Activated gamma-delta T cell treated with Interleukin-2 at 50 U/mL for 16 hours (primary cell): ENCODE results near the gene ZBTB16.

Experiments
- DNase-seq: peaks from one replicate; pipeline ENCODE4 v3.0.0-alpha.2; 2020

Gene ZBTB16

DNA sequence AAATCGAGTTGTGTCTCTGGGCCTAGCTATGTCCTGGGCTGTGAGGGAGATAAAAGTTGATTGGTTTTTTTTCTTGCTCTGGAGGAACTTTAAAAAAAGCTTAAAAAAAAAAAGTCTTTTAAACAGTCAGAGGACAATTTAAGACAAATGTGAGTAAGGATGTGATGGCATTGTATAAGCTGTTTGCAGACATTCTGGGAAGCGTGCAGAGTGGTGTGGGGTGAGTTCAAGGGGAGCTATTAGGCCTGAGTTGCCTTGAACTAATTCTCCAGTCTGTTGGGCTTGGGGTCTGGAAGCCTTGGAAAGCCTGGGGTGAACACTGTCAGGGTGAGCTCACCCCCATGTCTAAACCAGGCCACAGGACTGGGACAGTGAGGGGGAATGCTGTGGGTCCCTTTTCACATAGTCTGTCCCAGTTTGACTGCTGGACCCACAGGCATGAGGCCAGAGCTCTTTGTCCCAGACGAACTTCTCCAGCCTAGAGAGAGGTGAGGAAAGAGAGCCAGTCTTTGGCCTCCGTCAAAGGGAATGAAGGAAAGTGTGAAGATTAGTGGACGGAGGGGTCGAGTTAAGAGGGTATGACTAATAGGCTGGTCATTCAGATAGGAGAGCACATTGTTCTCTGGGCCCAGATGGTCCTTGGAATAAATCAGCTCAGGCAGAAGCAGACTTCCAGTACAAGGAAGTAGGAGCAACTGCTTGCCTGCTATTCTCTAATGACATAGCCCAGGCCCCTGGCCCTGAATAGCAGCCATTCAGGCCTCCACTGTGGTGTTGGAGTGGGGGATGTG, 160.2 kb downstream of the ZBTB16 start:
- DNase-seq, result no peak

DNA sequence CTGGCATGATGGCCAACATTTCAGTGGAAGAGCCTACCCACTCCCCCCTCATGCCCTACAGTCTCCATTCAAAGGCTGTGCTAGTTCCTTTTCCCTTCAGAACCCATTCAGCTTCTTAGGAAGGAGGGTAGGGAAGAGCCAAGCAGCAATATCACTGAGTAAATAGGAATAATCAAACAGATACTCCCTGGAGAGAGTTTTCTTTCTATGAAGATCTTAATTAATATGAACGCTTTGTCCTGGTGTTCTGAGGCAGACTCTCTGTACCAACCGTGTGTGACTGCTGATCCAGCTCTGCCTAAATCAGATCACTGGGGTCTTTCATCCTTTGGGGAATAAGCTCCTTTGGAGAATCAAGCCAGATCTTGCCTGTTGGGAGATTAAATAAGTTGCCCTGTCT, 161.5 kb downstream of the ZBTB16 start:
- no peak for DNase-seq

DNA sequence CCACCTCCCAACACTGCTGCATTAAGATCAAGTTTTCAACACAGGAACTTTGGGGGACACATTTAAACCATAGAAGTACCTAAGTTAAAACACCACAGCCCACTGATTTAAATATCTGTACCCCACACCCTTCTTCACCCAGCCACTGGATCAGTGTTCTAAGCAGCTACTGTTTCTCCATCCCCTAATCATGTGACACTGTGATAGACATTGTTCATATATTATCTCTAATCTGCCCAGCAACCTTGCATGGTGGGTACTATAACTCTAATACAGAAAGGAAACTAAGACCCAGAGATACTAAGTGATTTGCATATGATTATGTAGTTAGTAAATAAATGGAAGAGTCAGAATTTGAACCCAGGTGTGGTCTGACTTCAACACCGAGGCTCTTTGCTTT, 166.2 kb downstream of the ZBTB16 start:
- DNase-seq, result no peak

DNA sequence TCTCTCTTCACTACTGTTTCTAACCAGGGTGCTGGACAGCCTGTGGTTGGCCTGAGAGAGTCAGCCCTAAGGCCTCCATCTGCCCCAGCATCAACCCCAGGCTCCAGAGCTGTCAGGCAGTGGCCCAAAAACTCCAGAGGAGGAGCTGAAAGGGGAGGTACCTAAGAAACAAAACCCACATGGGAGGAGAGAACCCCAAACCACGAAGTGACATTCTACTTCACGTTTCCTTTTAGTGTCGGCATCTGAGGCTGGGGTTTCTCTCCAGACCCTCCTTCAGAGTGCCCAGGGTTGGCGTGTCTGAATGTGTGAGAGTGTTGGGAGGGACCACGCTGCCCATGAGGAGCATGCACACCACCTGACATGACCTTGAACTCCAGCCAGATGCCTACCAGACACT, 166.8 kb downstream of the ZBTB16 start:
- no peak for DNase-seq

DNA sequence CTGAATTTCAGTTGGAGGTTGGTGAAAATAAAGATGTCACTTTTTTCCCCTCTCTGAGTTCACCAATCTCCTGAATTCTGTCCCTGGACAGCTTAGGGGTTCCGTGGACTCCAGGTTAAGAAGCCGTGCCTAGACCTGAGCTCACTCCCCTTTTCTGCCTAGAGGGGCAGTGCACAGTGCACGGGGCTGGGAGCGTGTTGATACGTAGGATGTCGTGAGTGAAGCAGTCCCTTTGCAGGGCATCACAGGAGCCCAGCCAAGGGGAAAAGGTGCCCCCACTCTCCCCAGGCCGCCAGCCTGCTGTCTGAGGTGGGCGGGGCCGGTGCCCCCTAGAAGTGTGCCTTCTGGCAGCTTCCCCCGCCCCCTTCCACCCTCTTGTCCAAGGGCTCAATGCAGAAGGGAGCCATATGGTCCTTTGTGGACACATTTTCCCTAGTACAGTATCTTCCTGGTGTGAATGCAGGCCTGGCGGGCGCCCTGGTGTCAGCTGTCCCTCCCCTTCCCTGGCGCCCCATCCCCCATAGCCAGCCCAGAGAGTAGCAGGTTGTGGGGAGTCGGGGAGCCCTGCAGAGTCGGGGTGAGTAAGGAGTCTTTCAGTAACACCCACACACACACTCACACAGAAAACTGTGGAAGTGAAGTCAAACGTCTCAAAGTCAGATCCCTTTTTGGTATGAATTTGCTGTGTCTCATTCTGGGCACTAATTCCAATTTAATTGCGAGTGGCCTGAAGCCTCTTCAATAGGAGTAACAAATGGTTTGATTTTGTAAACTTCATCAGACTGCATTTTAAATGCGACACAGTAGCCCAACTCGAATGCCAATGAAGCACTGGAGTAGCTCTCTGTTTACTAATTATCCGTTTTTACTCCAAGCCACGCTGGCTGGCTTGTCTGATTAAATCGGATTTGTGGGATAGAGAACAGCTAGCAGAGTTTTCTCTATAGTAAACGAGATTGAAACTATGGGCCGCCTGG, 169.2 kb downstream of the ZBTB16 start:
- no peak for DNase-seq

DNA sequence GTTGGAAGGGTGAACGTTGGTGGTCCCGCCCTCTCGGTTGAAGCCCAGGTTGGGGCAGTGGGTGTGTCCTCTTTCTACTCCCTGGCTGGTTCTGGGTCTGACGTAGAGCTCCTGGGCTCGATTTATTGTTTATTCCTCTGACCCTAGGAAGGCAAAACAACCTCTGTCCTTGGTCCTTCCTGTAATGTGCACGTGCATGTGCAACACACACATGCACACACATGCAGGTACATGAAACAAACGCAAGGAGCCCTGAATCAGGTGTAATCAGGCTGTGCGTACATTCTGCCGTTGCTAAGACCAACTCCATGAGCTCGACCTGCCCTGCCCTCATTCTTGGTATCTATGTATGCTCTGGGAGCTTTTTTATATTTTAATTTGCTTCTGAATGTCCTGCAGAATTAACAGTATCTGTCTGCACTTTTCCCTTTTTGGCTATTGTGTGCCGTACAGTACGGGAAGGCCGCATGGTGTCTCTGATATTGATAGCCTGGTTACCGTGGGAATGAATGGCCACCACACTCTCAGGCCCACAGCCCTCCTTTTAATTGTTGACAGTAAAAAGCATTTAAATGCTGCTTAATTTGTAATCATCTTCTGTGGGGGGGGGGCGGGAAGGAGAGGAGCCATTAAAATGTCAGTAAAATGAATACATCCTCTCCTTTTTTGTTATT, 170.7 kb downstream of the ZBTB16 start:
- DNase-seq, result no peak

DNA sequence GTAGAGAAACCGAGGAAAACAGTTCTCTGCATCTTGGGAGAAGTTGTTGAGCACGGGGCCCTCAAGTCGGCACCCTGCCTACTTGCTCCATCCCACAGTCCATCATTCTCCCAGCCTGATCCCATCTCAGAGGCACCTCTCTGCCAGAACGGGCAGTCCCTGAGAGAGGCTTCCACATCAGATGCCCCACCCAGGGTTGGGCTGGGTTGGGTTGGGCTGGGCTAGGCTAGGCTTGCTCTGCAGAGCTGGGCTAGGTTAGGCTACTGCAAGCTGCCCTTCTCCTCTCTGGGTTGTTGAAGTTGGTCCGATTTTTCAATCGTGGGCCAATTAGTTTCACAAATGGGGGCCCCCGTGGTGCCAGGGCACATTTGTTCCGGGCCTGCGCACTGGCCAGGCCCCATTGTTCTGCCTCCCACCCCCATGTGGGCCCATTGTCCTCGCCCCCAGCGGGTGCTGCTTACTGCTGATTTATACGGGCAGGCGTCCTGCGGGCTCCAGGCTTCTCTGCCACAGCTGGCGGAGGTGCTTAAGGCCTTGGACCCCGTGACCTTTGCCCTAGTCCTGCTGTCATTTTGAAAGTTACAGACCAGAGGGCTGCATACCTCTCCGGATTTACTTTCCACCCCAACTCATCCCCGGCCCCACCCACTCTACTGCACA, 173.0 kb downstream of the ZBTB16 start:
- no peak for DNase-seq

DNA sequence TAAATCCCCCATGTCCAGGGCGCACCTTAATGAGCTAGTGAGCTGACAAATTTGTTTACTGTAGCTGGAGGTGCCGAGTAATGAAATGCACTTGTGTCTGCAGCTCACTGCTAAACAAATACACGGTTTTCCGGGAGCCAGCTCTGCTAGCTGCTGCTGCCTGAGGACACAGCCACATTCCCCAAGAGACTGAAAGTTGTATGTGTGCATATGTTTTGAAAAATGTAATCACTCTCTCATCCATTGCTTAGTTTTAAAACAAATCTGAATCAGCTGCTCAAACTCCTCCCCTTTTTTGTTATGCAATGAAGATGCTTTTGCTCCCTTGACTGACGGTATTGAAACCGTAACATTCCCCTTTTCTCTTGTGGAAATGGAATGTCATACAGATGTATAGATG, 174.2 kb downstream of the ZBTB16 start:
- no peak for DNase-seq

DNA sequence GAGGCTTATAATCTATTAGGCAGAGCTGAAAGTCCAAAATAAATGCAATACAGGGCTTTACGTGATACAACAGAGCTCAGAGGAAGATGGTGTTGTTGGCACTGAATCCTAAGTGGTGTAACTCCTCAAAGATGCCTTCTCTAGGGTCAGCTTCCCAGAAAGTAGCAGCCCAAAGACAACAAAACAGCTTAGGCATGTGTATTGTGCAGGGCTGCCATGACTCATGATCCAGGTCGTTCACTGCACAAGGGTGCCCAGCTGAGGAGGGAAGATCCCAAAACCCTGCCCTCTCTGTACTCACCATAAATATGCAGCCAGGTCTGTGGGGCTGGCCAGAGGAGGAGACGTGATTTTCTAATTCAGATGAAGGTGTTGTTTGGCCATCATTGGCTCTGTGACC, 177.3 kb downstream of the ZBTB16 start:
- DNase-seq, result no peak

DNA sequence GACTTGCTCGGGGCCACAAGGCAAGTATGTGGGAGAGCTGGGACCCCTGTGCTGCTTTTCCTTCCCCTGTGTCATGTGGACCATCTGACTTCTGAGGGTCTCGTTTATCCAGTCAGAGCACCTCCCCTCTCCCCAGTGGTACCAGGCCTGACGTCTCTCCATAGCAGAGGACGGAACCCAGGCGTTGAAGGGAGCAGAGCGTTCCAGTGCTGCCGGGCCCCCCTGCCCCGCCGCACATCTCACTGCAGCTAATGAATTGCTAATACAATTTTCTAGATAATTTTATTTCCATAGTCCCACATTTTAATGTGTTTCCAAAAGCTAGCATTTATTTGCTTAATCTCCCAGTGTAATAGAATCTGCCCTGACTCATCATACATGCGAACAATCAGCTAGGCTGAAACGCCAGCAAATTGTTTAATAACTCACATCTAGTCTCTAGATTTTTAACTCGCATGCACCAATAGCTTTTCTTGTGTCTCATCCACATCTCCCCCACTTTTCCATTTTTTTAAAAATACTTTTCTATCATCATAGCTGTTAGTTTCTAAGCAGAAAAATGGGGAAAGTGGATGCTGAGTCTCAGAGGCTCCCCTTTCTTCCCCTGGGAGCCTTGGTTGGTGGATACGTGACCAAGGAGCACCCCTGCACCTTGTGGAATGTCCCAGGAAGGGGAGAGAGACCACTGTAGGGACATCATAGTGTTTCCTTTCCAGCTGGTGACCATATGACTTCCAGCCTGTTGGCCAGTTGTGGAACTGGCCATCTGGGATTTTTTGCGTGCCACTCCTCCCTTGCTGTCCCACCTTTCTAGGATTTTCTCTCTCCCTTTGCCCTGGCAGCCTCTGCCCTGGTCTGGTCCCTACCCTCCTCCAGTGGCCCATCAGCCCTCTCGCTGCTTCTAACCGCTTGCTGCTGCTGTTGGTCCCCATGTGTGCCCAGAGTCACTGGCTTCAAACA, 178.1 kb downstream of the ZBTB16 start:
- no peak for DNase-seq

DNA sequence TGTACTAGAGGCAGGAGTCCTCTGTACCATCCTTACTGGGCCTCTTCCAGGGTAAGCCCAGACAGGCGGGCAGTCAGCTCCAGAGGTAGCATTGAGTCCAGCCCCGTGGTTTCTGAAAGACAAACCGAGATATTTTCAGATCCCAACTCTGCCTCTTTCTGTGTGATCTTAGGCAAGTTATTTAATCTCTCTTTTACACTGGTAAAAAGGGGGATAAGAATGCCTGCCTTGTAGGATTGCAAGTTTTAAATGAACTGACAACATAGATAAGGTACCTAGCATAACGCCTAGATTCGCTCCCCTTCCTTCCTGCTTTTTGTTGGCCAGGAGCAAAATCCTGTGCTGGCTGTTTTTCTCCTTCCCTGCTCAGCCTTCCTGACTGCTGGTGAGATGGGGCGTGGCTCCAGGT, 180.2 kb downstream of the ZBTB16 start:
- DNase-seq, result no peak

DNA sequence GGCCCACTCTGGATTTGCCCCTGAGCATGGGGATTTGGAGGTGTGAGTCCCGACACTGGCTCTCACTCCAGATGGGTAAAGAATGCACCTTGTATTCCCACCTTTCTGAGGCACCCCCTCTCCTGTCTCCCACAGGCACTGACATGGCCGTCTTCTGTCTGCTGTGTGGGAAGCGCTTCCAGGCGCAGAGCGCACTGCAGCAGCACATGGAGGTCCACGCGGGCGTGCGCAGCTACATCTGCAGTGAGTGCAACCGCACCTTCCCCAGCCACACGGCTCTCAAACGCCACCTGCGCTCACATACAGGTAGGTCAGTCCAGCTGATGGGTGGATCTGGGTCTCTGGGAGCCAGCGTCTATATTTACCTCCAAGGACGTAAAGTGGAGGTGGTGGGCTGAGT, 182.5 kb downstream of the ZBTB16 start:
- no peak for DNase-seq

DNA sequence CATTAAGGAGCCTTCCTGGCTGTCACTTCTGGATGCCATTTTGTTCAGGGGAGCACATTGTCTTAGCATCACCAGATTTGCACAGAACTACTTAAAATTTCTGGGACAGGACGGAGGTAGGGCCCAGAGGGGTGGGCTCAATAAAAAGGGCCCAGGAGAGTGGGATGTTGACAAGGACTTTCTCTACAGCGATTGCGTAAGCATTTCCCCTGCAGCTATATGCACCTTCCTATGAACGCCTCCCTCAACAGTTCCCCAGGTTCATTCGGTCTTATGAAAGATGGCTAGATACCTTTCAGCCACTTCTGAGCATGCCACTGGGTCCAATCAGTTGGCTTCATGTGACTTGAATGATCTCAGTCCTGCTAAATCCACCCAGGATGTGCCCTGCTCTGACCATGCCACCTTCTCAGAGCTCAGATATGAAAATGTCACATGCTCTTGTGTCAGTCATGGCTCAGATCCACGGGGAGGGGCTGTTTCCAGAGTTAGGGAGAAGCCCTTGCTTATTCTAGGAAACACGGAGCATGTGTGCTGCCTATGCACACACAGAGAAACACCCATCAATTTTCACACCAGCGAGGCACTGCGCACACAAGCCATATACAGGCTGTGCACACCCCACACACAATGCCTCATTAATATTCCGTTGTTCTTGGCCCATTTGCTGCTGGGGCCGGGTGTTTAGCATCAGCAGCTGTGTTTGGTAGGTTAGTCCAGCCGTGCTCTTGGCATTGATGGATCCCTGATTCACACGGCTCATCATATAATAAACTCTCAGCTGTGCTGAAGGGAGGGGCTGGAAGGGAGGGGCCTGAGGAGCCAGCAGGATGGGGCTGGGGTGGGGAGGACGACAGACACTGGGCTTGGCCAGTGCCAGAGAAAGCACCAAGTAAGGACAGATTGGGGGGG, 184.2 kb downstream of the ZBTB16 start:
- no peak for DNase-seq

DNA sequence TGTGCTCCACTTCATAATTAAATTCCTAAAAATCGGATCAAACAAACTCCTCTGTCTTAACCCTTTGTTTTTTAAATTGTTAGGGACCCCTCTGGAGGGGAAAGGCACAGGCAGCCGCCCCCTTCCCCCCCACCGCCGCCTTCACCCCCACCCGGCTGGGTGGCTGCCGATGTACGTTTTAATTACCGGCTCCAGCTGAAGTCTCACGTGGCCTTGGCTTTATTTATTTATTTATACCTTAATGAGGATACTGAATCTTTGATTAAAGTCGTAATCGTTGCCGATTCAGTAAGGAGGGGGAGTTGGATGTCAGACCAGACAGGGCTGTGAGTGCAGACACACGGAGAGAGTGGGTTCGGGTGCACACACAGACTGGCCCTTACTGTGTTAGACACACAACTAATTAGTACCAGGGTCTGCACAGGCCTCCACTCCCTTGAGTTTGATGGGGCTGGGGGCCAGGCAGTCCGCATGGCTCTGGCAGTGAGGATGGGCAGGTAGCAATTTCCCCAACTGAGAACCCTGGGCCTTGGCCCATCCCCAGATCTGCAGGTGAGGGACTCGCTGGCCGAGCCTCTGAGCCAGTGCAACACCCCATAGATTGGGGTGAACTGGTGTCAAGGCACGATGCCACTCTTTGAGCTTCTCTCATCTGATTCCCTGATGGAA, 185.3 kb downstream of the ZBTB16 start:
- DNase-seq, result no peak

DNA sequence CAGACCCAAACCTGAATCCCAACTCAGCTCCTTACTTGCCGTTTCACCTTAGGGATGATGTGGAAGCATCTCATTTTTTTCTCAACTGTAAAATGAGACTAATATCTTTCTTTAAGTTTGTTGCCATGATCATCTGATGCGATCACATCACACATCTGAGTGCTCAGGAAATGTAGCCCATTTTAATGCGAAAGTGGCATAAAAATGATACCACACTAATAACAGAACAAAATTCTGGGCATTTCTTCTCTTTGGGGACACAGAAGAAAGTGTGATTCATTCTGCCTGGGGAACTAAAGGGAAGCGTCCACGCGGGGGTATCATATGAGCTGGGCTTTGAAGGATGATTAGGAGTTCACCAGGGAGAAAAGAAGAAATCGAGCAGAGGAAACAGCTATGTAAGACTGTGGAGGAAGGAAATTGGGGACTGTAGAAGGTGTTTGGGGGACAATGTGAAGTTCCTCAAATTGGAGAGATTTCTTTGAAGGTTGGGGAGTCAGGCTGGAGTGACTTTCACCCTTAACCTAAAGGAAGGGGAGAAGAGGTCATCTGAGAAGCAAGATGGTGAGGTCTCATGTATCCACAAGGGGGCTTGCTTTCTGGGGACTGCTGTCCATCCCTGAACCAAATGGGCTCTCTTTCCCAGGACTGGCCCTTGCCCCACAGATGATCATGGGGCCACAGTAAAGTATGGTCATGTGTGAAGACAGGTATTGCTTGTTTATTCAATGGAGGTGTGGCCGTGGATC, 187.0 kb downstream of the ZBTB16 start:
- no peak for DNase-seq

DNA sequence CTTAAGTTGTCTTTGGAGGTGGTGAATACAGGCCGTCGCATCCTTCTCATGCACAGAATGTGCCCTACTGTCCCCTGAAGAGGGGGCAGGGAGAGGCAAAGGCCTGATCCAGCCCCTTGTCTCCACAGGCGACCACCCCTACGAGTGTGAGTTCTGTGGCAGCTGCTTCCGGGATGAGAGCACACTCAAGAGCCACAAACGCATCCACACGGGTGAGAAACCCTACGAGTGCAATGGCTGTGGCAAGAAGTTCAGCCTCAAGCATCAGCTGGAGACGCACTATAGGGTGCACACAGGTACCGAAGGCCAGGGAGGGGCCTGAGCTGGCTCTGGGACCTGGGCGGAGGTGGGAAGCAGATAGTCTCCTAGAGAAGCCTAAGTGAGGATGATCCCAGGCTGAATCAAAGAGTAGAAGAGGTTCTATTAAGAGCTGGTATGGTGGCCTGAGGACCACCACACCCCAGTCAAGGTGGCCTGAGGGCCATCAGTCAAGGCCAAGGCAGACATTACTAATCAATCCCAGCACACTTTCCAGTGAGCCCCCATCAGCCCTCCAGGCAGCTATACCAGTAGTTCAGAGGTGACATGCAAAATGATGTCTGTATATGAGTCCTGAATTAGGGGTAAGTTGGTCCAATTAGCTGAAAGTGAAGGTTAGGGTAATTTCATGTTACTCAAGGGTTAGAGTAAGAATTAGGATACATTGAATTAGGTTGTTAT, 187.7 kb downstream of the ZBTB16 start:
- no peak for DNase-seq

DNA sequence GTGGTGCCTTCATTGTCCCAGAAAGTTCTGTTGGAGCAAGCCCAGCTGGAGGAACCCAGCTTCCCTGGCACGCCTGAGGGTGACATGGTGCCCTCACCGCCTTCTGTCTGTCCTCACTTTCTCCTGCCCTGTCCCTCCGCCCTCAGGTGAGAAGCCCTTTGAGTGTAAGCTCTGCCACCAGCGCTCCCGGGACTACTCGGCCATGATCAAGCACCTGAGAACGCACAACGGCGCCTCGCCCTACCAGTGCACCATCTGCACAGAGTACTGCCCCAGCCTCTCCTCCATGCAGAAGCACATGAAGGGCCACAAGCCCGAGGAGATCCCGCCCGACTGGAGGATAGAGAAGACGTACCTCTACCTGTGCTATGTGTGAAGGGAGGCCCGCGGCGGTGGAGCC, 190.7 kb downstream of the ZBTB16 start:
- no peak for DNase-seq

DNA sequence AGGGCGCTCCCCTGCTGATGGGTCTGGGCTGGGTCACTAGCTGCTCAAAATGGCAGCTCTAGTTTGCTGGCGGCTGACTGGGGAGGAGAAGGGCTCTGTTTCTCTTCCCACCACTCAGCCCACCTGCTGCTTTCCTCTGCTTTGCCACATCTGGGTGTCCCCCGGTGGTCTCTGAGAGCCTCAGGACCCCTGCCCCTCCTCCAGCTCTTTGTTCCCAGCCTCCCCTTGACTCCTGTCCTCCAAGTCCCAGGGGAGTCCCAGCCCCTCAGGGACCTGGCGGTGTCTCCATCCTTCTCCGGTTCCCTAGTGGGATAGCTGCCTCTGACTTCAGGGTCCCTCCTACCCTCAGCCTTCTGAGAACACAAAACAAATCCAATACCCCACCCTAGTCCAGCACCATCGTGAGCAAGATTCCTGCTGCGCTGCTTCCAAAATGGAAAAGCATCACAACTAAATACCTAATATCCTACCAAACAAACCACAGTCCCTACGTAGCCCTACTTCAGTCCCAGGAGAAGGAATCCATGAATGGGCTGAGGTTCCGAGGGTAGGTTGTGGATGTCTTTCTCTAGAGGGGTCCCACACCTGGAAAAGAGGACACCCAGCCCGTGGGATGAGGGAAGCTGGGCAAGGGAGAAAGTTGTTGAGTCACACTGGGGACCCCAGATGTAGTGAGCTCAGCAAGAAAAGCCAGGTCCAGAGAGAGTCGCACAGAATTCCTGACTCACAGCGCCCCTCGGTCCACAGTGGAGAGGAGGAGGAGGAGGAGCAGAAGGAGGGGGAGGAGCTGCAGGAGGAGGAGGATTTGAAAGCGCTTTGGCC, 191.7 kb downstream of the ZBTB16 start:
- DNase-seq, result no peak
